B cell (primary cell): Measurements from ENCODE around the gene SYTL2. TPM values are rescaled to one million over a fixed set of nuclear protein-coding genes. Genes with fewer than 3 reads are reported as not detected.
A peak's percentile ranks its signal among the peaks of the same experiment; 100 is the strongest.

Experiments
- ATAC-seq: fragments of 200-7000 bp; cut with Tn5 transposase; one replicate; pipeline ENCODE4 v1.10.0; 2021; ENCODE audit warnings: low read depth, mild to moderate bottlenecking, moderate number of reproducible peaks, moderate library complexity
- CTCF ChIA-PET: fragments of 350-600 bp; sonication (Branson Sonifier 250); formaldehyde crosslinking; loops from one replicate; lab custom pipeline; 2021; ENCODE audit warnings: antibody characterized with exemption, inconsistent platforms; lab: Charles Lee
- POLR2A ChIA-PET: fragments of 350-600 bp; sonication (Branson Sonifier 250); formaldehyde crosslinking; loops from one replicate; lab custom pipeline; 2021; ENCODE audit warnings: antibody characterized with exemption; lab: Charles Lee
- DNase-seq: peaks from one replicate; pipeline ENCODE4 v3.0.0; 2013
- H2AFZ ChIP-seq: 2 replicates; pipeline ENCODE4 v1.6.1; 2012; ENCODE audit warnings: mild to moderate bottlenecking, low read depth, low read length; ENCODE audit not compliant: insufficient read depth, poor library complexity, severe bottlenecking
- H3K27ac ChIP-seq, 2 donors: 1 replicate in 1 of 2; 2 replicates in 1 of 2; pipeline ENCODE4 v1.5.1; 2012 to 2013; ENCODE audit warnings: low read length in 2 of 2, mild to moderate bottlenecking in 2 of 2, moderate library complexity in 1 of 2
- H3K27me3 ChIP-seq, 4 experiments: fragments of 200-600 bp in 1 of 4; sonication (generic) in 1 of 4; replicated peaks in 1 of 4; 1 replicate in 2 of 4; 2 replicates in 2 of 4; pipeline versions ENCODE4 v1.6.1 to v1.7.0; 2013 to 2016; ENCODE audit warnings: low read length in 3 of 4, mild to moderate bottlenecking in 2 of 4, mixed read lengths in 1 of 4, moderate library complexity in 1 of 4; ENCODE audit not compliant: insufficient read depth in 4 of 4, control insufficient read depth in 3 of 4; ENCODE audit errors: control extremely low read depth in 1 of 4
- H3K36me3 ChIP-seq, 2 experiments: replicated peaks in 1 of 2; 1 replicate in 1 of 2; 2 replicates in 1 of 2; pipeline versions ENCODE4 v1.6.1 to v1.7.1; 2013; ENCODE audit warnings: low read length in 1 of 2; ENCODE audit not compliant: insufficient read depth in 2 of 2, control insufficient read depth in 1 of 2; ENCODE audit errors: control extremely low read depth in 1 of 2, extremely low read depth in 1 of 2
- H3K4me1 ChIP-seq, 2 donors: fragments of 200-600 bp in 1 of 2; sonication (generic) in 1 of 2; 1 replicate in 1 of 2; 2 replicates in 1 of 2; pipeline versions ENCODE4 v1.5.1 to v1.6.1; 2013 to 2017; ENCODE audit warnings: low read length in 2 of 2; ENCODE audit not compliant: control insufficient read depth in 2 of 2, insufficient read depth in 2 of 2
- H3K4me2 ChIP-seq: replicated peaks from 2 replicates; pipeline ENCODE3; 2012; ENCODE audit warnings: mild to moderate bottlenecking, low read depth, low read length; ENCODE audit not compliant: poor library complexity, severe bottlenecking
- H3K4me3 ChIP-seq, 5 experiments: fragments of 200-600 bp in 1 of 5; sonication (generic) in 1 of 5; 1 replicate in 3 of 5; 2 replicates in 2 of 5; pipeline versions ENCODE4 v1.5.1 to v1.7.0; 2011 to 2016; ENCODE audit warnings: low read length in 4 of 5, mild to moderate bottlenecking in 4 of 5, low read depth in 2 of 5, control low read depth in 1 of 5, moderate library complexity in 1 of 5; ENCODE audit not compliant: insufficient read depth in 1 of 5; ENCODE audit errors: control extremely low read depth in 1 of 5, extremely low read depth in 1 of 5
- H3K79me2 ChIP-seq: fragments of 200-600 bp; sonication (generic); one replicate; pipeline ENCODE4 v1.6.0; 2016; ENCODE audit warnings: low read length; ENCODE audit not compliant: control insufficient read depth, insufficient read depth
- H3K9ac ChIP-seq: fragments of 200-600 bp; sonication (generic); 2 replicates; pipeline ENCODE4 v1.6.1; 2017; ENCODE audit warnings: mild to moderate bottlenecking, low read length, moderate library complexity
- H3K9me3 ChIP-seq, 3 donors: one replicate each; pipeline versions ENCODE4 v1.6.1 to v1.7.1; 2013; ENCODE audit warnings: low read length in 2 of 3; ENCODE audit not compliant: control insufficient read depth in 2 of 3, insufficient read depth in 1 of 3; ENCODE audit errors: control extremely low read depth in 1 of 3
- H4K20me1 ChIP-seq: 2 replicates; pipeline ENCODE4 v1.6.0; 2012; ENCODE audit warnings: mild to moderate bottlenecking, low read length; ENCODE audit not compliant: insufficient read depth, control insufficient read depth, poor library complexity, severe bottlenecking
- H3K27ac Mint-ChIP-seq: one replicate; pipeline ENCODE4 v1.8.0; 2021; ENCODE audit warnings: mixed read lengths
- H3K27me3 Mint-ChIP-seq: one replicate; pipeline ENCODE4 v1.8.0; 2021; ENCODE audit warnings: mixed read lengths
- H3K4me1 Mint-ChIP-seq: one replicate; pipeline ENCODE4 v1.8.0; 2021; ENCODE audit warnings: mixed read lengths
- H3K4me3 Mint-ChIP-seq: one replicate; pipeline ENCODE4 v1.8.0; 2021; ENCODE audit warnings: mixed read lengths
- H3K9me3 Mint-ChIP-seq: one replicate; pipeline ENCODE4 v1.8.0; 2022; ENCODE audit warnings: mixed read lengths; ENCODE audit not compliant: insufficient read depth
- CTCF ChIP-seq: fragments of 200-600 bp; IDR thresholded peaks from one replicate; pipeline ENCODE4 v1.8.0; 2022; ENCODE audit warnings: antibody characterized with exemption, mild to moderate bottlenecking
- EZH2 ChIP-seq: IDR thresholded peaks from 2 replicates; pipeline ENCODE4 v1.6.1; 2012; ENCODE audit warnings: borderline replicate concordance, low read depth, mild to moderate bottlenecking, moderate library complexity, low read length; ENCODE audit not compliant: insufficient read depth, poor library complexity, severe bottlenecking
- WGBS: methylation state at CpG from one replicate; pipeline ENCODE4 v1.1.5; 2013; ENCODE audit warnings: missing lambda C conversion rate; ENCODE audit not compliant: insufficient coverage; 5-methylcytosine and 5-hydroxymethylcytosine counted together
- intact Hi-C: fragments of 100-400 bp; cut with micrococcal nuclease; formaldehyde crosslinking; loops from one replicate; pipeline ENCODE4 v1.10.0; 2022
- polyA plus RNA-seq: library from polyadenylated mRNA; depleted of rRNA; stranded (reverse); fragments of >200 nt; gene quantifications from 2 replicates; pipeline ENCODE4 v1.2.3, GENCODE V29; 2012
- total RNA-seq, 2 donors: library from RNA; stranded (reverse); fragments of 120-200 nt in 1 of 2; gene quantifications; 1 replicate in 1 of 2; 2 replicates in 1 of 2; pipeline versions ENCODE4 v1.2.3 to v1.2.4, GENCODE V29; 2013 to 2022

Gene SYTL2
- total and polyA plus RNA-seq, 2 donors (not counting 1 experiment from before 2014, with no cell fraction given), result 0.86 to 2.9 TPM

- no peak overlapping the region for H3K27ac ChIP-seq
- ATAC-seq, result no peak
- DNase-seq, result no peak
- no peak overlapping the region for H3K9ac ChIP-seq
- Mint-ChIP-seq H3K4me1 (peaks cover 17% of the 10 kb centered on the region), H3K4me3 (no peak overlapping the region), H3K27ac (no peak overlapping the region), H3K27me3 (peaks cover 5% of the 10 kb centered on the region), H3K9me3 (no peaks in the 10 kb centered on the region)
- no peak overlapping the region for H3K4me3 ChIP-seq
- WGBS, result 94% methylated on average over 15 of the region's 15 CpGs
- H3K27me3 ChIP-seq, result peaks cover 0 to 9% (median 0%) of the 10 kb centered on the region in 4 experiments
- peaks cover 3% of the 10 kb centered on the region for H3K79me2 ChIP-seq
- ChIA-PET POLR2A (no interaction called here), CTCF (no interaction called here)
- H2AFZ ChIP-seq, result no peak overlapping the region
- no peak for TF ChIP-seq EZH2
- intact Hi-C loops, result no loop called here
- no peak overlapping the region for H3K4me2 ChIP-seq
- H3K36me3 ChIP-seq, result no peaks in the 10 kb centered on the region
- H3K9me3 ChIP-seq, result no peaks in the 10 kb centered on the region
- H3K4me1 ChIP-seq, result peaks cover 0 to 4% of the 10 kb centered on the region in 2 donors
- H4K20me1 ChIP-seq, result no peaks in the 10 kb centered on the region
Measured at GRCh38 chr11:85685125-85685819, 125.7 kb downstream of the SYTL2 start.

DNA sequence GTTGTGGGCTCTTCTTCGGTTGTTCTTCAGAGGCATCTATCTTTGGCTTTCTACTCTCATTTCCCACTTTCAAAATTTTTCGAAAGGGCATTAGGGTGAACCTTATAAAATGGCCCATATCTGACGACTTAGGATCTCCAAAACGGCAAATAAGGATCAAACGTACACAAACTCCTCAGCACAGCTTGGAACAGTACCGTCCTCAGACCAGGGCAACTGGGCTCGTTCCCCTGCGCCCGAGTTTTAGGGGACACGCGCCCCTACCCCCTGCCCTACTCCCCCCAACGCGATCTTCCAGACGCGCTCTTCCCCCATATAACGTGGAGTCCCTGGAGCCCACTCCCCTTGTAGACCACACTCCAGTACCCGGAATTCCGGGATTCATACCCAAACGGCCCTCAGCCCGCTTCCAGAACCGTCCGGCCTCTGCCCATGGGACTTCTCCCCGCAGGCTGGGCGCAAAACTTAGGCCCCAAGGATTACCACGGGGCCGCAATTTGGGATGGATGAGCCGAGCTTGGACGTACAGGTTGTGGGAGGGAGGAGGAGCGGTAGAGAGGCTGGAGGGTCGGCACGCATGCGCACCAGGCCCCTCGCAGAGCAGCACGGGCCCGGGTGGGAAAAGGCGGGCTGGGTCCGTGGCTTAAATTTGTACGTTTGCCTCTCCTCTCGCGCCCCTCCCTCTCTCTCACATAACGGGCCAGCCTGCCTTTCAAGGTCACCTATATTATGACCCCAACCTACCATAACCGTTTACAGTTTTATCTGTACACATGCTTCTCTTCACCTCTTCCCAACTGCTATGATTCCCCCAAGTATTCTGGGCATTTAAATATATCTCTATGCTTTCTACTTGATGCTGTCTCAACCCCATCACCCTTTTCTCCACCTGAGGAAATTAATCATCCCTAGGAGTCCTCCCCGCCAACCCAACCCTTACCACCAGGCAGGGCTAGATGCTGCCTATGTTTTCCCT is 128.3 kb downstream of the SYTL2 start:
- ATAC-seq, result peak; percentile 95
- ChIA-PET CTCF (interaction anchor here (0.6 to 1.2 kb wide), 2 partner anchors 13 to 34 kb away, joined by 3 to 5 read pairs; no protein-coding TSS in a partner anchor), POLR2A (no interaction called here)
- Histone ChIP-seq H2AFZ (peak overlapping the region; percentile 99), H3K4me3 (peak overlapping the region; percentile 62 to 96 (median 77)), H3K36me3 (no peaks in the 10 kb centered on the region), H4K20me1 (no peaks in the 10 kb centered on the region), H3K27me3 (peaks cover 0 to 9% (median 0%) of the 10 kb centered on the region in 4 experiments), H3K4me1 (peaks cover 0 to 4% of the 10 kb centered on the region in 2 donors), H3K79me2 (peaks cover 3% of the 10 kb centered on the region), H3K9me3 (no peaks in the 10 kb centered on the region), H3K27ac (peak overlapping the region; percentile 31 to 72), H3K9ac (peak overlapping the region; percentile 93), H3K4me2 (peak overlapping the region; percentile 95)
- Mint-ChIP-seq H3K27ac (peak overlapping the region; percentile 85), H3K4me3 (peak overlapping the region; percentile 87), H3K4me1 (peaks cover 17% of the 10 kb centered on the region), H3K27me3 (peaks cover 9% of the 10 kb centered on the region), H3K9me3 (no peaks in the 10 kb centered on the region)
- WGBS, result 17% methylated on average over 30 of the region's 43 CpGs
- peak; percentile 70 for DNase-seq
- intact Hi-C loops, result loop anchor here (1.0 to 5.0 kb wide), 2 partner anchors 17 to 55 kb away; partner anchors contain the start of genes CREBZF, DLG2 and TMEM126B
- no peak for TF ChIP-seq CTCF
- no peak for TF ChIP-seq EZH2
